ENCODE data around the gene LCN12.

The LCN12 gene

DNA sequence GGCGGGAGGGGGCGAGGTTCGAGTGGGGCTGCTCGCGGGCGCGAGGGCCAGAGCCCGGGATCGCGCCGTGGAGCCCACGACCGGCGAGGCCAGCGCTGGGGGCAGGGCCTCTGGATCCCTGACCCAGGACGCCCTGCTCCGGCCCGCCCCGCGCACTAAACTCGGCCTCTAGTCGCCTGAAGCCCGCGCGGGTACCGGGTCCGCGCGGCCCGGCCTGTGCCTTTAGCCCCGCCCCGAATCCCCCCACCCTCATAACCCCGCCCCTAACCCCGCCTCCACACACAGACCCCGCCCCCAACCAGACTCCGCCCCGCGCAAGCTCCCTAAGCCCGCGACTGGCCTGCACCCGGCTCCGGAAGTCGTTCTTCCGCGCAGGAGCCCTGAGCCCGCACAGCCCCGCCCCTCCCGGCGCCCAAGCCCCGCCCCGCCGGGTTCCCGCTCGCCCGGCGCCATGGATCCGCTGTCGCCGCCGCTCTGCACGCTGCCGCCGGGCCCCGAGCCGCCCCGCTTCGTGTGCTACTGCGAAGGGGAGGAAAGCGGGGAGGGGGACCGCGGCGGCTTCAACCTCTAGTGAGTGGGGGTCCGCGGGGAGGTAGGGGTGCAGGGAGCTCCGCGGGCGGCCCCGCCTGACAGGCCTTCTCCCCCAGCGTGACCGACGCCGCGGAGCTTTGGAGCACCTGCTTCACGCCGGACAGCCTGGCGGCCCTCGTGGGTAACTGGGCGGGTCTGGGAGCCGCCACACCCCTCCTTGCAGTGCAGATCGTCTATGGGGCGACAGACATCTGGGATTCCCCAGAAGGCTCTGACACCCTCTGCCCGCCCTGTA, 40.1 kb downstream of the LCN12 start, which contains the start of gene PAXX:
TSS of gene PAXX (plus strand) at position 430 of the 826 bp plus-strand sequence. CDS start at position 452, 22 bp downstream.
- peak; percentile 97 for DNase-seq

DNA sequence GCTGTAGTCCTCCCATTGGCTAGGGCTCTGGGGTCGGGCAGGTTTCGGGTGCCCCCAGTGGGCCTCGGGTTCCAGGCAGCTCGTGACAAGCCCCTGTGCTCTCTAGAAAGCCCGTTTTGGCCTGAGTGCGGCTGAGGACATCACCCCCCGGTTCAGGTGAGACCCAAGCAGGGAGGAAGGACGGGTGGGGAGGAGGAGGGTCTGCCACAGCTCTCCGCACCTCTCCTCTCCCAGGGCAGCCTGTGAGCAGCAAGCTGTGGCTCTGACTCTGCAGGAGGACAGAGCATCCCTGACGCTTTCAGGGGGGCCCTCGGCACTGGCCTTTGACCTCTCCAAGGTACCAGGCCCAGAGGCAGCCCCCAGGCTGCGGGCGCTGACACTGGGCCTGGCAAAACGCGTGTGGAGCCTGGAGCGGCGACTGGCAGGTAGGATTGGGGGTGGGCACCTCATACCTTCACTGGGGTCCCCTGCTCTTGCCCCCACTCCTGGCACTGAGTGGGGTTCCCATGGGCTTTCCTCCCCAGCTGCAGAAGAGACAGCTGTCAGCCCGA, 40.8 kb downstream of the LCN12 start:
- no peak for DNase-seq

DNA sequence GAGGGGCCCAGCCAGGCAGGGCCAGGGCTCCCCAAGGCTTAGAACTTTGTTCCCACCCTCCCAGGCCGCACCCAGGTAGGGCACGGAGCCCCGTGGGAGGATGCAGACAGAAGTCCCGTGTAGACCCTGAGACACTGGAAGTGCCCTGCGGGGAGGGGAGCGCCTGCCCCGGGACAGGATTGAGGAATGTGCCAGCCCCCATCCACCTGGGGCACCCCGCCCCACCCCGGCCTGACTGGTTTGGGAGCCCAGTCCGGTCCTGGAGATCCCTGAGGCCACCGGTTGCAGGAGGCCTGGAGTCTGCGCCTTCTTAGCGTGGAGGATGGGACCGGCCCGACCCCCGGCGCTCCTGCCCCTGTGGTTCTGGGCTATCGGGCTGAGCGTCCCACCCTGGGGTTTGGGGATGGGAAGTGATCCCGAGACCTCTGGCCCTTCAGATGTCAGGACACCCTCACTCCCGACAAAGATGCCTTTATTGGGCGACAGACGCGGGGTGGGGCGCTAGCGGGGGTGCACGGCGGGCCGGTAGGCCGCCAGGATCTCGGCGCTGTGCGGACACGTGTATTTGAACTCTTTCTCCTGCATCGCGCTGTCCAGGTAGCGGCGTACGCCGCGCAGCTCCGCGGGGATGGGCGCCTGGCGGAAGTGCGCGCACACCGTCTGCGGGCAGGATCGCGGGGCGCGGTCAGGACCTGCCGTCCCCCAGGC, 42.3 kb downstream of the LCN12 start:
- DNase-seq = no peak

DNA sequence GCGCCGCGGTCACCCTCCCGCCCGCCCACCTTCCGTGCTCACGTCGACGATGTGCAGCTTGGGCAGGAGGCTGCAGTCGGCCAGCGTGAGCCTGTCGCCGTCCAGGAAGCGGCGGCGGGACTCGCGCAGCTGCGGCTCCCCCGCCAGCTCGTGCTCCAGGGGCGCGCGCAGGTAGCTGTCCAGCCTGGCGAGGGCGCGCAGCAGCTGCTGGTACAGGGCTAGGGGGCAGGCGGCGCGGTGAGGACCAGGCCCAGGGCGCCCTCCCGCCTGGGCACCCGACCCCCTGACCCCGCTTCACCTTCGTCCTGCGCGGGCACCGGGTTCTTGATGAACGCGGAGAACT, 42.8 kb downstream of the LCN12 start:
- DNase-seq = no peak

DNA sequence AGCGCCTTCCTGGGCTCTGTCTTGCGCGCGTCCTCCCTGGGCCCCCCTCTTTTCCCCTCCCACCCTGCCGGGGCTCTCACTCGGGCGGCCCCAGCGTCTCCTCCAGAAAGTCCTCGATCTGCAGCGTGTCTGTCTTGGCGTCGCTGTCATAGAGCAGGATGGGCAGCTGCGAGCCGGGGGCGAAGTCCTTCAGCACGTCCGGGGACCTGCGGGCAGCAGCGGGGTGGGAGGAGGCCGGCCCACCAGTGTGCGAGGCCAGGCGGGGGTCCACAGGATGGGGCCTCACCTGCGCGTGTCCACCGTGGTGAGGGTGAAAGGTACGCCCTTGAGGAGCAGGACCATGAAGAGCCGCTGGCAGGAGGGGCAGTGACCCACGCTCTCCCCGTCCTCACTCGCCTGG, 43.3 kb downstream of the LCN12 start:
- DNase-seq = no peak

DNA sequence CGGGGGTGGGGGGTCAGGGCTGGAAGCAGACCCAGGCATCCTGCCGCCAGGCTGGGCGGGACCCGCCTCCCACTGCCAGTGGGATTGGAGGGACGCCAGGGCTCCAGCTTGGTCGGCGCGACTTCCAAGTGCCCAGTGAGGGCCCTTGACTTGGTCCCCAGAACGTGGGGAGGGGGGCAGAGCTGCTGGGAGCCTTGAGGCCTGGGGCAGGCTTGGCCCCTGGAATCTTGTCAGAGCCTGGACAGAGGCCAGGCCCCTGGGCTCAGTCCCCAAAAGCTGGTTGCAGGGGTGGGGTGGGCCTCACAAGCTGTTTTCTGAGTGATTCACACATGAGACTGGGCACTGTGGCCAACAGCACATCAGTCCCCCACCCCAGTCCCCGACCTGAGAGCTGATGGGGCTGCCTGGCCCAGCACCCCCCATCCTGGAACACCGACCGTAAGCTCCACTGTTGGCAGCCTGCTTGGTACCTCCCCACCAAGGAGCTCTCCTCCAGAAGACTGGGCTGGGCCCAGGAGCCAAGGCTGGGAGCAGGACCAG, 43.8 kb downstream of the LCN12 start:
- DNase-seq = no peak

DNA sequence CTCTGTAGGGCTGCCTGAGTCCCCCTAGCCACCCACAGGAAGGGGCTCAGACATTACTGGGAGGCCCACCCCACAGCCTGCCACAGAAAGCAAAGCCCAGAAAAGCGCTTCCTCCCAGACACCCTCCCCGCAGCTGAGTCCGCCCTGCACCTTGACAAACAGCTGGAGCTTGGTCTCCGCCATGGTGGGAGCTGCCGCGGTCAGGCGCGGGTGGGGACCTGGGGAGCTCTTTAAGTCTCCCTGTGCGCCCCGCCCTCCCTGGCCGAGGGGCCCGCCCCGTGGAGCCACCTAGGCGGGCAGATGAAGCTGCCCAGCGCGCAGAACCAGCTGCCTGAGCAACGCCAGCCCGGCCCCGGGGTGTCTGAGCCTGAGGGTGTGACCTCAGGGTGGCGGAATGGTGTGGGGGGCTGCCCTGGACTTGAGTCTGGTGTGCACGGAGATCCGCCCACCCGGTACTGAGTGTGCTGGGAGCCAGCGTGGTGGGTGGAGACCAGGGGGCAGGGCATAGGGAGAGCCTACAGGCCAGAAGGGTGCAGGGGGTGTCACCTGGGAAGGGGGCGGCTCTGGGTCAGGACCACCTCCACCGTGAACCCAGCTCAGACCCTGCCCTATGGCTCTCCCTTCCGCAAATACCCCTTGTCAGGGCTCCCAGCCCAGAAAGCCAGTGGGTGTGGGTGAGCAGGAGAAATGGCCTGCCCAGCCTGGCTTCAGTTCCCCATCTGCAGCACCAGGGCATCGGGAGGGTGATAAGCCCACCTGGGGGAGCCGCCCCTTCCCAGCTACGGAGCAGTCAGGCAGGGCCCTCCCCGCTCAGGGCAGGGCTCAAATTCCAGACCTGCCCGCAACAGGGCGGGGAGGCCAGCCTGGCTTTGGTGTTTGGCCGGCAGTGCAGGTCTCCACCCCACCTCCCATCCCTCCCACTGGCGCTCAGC, 44.6 kb downstream of the LCN12 start, which contains the start of gene CLIC3:
TSS of gene CLIC3 (minus strand) at position 208 of the 932 bp plus-strand sequence. CDS start at position 183, 25 bp downstream.
- peak; percentile 34 for DNase-seq

DNA sequence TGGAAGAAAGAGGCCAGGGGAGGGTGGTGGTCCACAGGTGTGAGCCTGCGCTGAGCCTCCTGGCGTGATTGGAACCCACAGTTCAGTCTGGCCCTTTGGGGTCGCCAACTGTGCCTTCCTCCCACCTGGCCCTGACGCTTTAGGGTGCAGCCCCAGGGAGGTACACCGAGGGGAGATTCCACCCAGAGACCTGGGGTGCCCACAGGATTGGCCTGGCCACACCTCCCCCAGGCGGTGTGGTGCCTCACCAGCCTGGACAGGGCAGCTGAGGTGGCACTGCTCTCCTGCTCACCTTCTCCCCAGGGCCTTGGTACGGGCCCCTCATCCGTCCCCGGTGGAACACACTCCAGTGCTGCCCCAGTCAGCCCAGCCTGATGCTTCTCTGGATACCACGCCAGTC, 45.3 kb downstream of the LCN12 start:
- DNase-seq = no peak

DNA sequence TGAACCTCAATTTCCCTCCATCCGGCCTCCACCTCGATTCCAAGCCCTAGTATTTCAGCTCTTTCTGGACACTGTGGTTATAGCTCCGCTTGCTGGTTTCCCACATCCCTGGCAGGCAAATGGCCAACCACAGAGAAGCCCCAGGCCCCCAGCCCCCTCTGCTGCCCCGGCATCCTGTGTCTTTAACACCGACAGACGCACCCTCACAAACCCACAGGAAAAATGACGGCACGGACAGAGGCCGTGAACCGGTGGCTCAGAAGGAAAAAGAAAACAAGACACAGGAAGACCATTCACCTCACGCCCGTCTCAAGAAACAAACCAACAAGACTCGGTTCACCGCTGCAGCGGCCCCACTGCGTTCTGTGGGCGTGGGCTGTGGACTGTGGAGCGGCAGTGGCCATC, 45.8 kb downstream of the LCN12 start:
- peak; percentile 33 for DNase-seq

DNA sequence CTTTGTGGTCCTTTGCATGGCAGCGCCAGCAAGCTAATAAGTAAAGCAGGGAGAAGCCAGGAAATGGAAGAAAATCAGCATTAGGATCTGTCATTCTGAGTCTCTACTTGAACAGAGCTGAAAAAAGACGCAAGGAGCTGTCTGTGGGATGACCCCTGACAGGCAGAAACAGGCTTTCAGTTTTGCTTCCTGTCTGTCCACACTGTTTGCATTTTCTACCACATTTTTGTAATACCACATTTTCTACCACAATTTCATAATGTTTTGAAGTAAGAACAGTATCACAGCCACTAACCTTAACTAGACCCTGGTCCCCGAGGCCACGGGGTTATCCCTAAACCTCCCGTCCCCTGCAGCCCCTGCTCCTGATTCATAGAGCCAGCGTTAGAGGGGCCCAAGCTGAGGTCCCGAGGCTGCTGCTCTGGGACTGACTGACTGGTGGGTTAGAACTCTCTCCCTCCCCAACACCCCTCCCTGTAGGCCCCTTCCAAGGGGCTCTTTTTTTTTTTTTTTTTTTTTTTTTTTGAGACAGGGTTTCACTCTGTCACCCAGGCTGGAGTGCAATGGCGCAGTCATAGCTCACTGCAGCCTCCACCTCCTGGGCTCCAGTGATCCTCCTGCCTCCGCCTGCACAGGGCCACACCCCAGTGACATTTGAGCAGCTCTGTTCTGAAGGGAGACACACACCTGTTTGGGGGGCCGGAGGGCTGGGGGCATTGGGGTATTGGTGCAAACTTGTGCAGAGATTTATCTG, 48.3 kb downstream of the LCN12 start:
- DNase-seq = peak; percentile 73

DNA sequence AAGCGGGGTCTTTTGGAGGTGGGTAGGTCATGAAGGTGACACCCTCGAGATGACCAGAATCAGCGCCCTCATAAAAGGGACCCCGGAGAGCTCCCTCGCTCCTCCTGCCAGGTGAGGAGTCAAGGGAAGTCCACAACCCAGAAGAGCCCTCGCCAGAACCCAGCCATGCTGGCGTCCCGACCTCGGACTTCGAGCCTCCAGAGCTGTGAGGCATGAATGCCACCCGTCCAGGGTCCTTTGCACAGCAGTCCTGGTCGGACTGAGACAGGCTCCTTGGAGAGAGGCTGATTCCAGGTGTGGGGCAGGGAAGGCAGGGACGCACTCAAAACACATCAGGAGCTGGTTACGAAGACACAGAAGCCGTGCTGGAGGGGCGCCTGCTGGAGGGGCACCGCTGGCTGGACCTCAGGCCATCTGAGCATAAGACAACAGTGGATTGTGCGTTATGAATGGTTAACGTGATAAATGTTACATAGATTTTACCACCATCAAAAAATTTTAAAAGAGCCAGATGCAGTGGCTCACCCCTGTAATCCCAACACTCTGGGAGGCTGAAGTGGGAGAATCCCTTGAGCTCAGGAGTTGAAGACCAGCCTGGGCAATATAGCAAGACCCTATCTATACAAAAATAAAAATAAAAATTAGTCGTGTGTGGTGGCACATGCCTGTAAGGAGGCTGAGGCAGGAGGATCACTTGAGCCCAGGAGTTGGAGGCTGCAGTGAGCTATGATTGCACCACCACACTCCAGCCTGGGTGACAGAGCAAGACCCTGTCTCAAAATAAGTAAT, 50.0 kb downstream of the LCN12 start:
- DNase-seq = no peak

DNA sequence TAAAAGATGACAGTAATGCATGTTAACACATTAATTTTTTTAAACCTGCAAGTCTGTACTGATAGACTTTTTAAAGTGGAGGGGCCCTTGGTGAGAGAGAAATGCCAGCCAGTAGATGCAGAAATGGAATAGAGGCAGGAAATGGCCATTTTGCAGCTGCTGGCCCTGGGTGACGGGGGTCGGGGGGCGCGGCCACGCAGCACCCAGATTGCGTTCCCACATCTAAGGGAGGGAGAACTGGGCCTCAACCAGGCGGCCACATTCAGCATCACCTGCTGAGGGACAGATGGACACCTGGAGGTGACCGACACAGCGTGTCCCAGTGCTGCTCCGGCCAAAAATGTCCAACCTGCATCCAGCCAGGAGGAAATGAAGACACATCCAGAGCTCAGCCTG, 50.6 kb downstream of the LCN12 start:
- DNase-seq = no peak

DNA sequence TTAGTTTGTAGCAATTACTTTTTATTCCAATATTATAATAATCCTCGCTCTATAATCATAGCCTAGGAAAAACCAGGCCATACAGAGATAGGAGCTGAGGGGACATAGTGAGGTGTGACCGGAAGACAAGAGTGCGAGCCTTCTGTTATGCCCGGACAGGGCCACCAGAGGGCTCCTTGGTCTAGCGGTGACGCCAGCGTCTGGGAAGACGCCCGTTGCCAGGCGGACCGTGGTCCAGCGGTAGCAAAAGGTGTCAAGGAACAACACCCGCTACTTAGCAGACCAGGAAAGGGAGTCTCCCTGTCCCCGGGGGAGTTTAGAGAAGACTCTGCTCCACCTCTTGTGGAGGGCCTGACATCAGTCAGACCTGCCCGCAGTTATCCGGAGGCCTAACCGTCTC, 52.2 kb downstream of the LCN12 start:
- peak; percentile 26 for DNase-seq

All from activated CD4-positive, alpha-beta T cell treated with anti-CD3 and anti-CD28 coated beads, Interleukin-10, Interleukin-2, amounts not matched to agents 100 ng/mL and 50 ng/mL, durations not matched to agents 16 hours and 8 hours (primary cell).